HepG2 (cell line): ENCODE measurements around the gene MDP1. TPM values are rescaled to one million over a fixed set of nuclear protein-coding genes. Genes with fewer than 3 reads are reported as not detected.

Source experiments
- AKAP8 ChIP-seq: sonication (generic); formaldehyde crosslinking; IDR thresholded peaks from 2 replicates; pipeline ENCODE4 v1.5.1; 2020; ENCODE audit warnings: mild to moderate bottlenecking, missing genetic modification reagents
- ARNTL ChIP-seq: sonication (generic); formaldehyde crosslinking; IDR thresholded peaks from 2 replicates; pipeline ENCODE4 v1.4.0; 2020; ENCODE audit warnings: mild to moderate bottlenecking, missing genetic modification reagents
- BRD4 ChIP-seq: sonication (generic); formaldehyde crosslinking; IDR thresholded peaks from 2 replicates; pipeline ENCODE4 v1.4.0; 2020; ENCODE audit warnings: missing genetic modification reagents
- CBX1 ChIP-seq: IDR thresholded peaks from one replicate; pipeline ENCODE4 v1.6.1; 2016; ENCODE audit warnings: antibody characterized with exemption, low read depth
- FOXK1 ChIP-seq: sonication (generic); formaldehyde crosslinking; IDR thresholded peaks from 2 replicates; pipeline ENCODE4 v1.4.0; 2020; ENCODE audit warnings: low read depth, missing genetic modification reagents, borderline replicate concordance
- GABPA ChIP-seq, 2 experiments: IDR thresholded peaks; 2 replicates each; pipeline ENCODE4 v1.6.1; 2011 to 2016; ENCODE audit warnings: low read depth in 2 of 2, low read length in 1 of 2, missing biosample characterization in 1 of 2, missing genetic modification characterization in 1 of 2
- HOXA5 ChIP-seq: sonication (generic); formaldehyde crosslinking; IDR thresholded peaks from 2 replicates; pipeline ENCODE4 v1.4.0; 2020; ENCODE audit warnings: missing genetic modification reagents
- IRF1 ChIP-seq: sonication (generic); formaldehyde crosslinking; IDR thresholded peaks from 2 replicates; pipeline ENCODE4 v1.4.0; 2020; ENCODE audit warnings: low read depth, mild to moderate bottlenecking, missing genetic modification reagents
- MYNN ChIP-seq: sonication (generic); formaldehyde crosslinking; IDR thresholded peaks from 2 replicates; pipeline ENCODE4 v1.4.0; 2020; ENCODE audit warnings: mild to moderate bottlenecking, low read depth, missing genetic modification reagents
- NCOA2 ChIP-seq: sonication (generic); formaldehyde crosslinking; IDR thresholded peaks from 2 replicates; pipeline ENCODE4 v1.8.0; 2022; ENCODE audit warnings: inconsistent platforms
- NR2F6 ChIP-seq, 2 experiments: IDR thresholded peaks; 2 replicates each; pipeline ENCODE4 v1.6.1; 2016; ENCODE audit warnings: antibody characterized with exemption in 1 of 2, mild to moderate bottlenecking in 1 of 2
- PHF20 ChIP-seq: sonication (generic); formaldehyde crosslinking; IDR thresholded peaks from 2 replicates; pipeline ENCODE4 v1.5.0; 2020; ENCODE audit warnings: mild to moderate bottlenecking, missing genetic modification reagents
- RORA ChIP-seq: sonication (generic); formaldehyde crosslinking; IDR thresholded peaks from 2 replicates; pipeline ENCODE4 v1.5.0; 2020; ENCODE audit warnings: mild to moderate bottlenecking, missing genetic modification reagents, moderate library complexity
- SAFB2 ChIP-seq: sonication (generic); formaldehyde crosslinking; IDR thresholded peaks from 2 replicates; pipeline ENCODE4 v1.5.1; 2020; ENCODE audit warnings: missing genetic modification reagents, low read depth, mild to moderate bottlenecking, borderline replicate concordance
- SMAD1 ChIP-seq: sonication (generic); formaldehyde crosslinking; IDR thresholded peaks from 2 replicates; pipeline ENCODE4 v1.4.0; 2020; ENCODE audit warnings: missing genetic modification reagents, low read depth, mild to moderate bottlenecking, borderline replicate concordance
- STAG1 ChIP-seq: sonication (generic); formaldehyde crosslinking; IDR thresholded peaks from 2 replicates; pipeline ENCODE4 v1.4.0; 2020; ENCODE audit warnings: missing genetic modification reagents
- ZBTB38 ChIP-seq: sonication (generic); formaldehyde crosslinking; IDR thresholded peaks from 2 replicates; pipeline ENCODE4 v1.5.1; 2020; ENCODE audit warnings: mild to moderate bottlenecking, missing genetic modification reagents
- ZHX1 ChIP-seq: sonication (generic); formaldehyde crosslinking; IDR thresholded peaks from 2 replicates; pipeline ENCODE4 v1.8.1; 2022; ENCODE audit warnings: low read depth, mild to moderate bottlenecking, missing genetic modification reagents
- ZNF101 ChIP-seq: sonication (generic); formaldehyde crosslinking; IDR thresholded peaks from 2 replicates; pipeline ENCODE4 v1.4.0; 2020; ENCODE audit warnings: mild to moderate bottlenecking, low read depth, missing genetic modification reagents, borderline replicate concordance
- ZNF282 ChIP-seq: fragments of 450-650 bp; IDR thresholded peaks from 2 replicates; pipeline ENCODE4 v1.6.1; 2018; ENCODE audit not compliant: partially characterized antibody
- polyA plus RNA-seq, 8 experiments: library from polyadenylated mRNA; depleted of rRNA in 3 of 8; stranded (reverse) in 7 of 8; unstranded in 1 of 8; fragments of >200 nt; fragmentation: Illumina TruSeq in 4 of 8; extraction: Trizol in 4 of 8; gene quantifications; 2 replicates each; pipeline versions ENCODE4 v1.2.1 to v1.2.3, GENCODE V29; 2011 to 2016; ENCODE audit warnings: low read depth in 4 of 8, missing spikeins in 1 of 8, mixed read lengths in 1 of 8; ENCODE audit not compliant: insufficient read depth in 1 of 8
- total RNA-seq, 5 experiments: library from RNA; depleted of rRNA; stranded (reverse); fragments of >200 nt; fragmentation: Illumina TruSeq; extraction: Trizol; gene quantifications; 2 replicates each; pipeline ENCODE4 v1.2.3, GENCODE V29; 2016; ENCODE audit warnings: low read depth in 1 of 5
- TF ChIP-seq, protein P1 (sequence below): sonication (generic); formaldehyde crosslinking; IDR thresholded peaks from 2 replicates; pipeline ENCODE4 v1.4.0; 2020; ENCODE audit warnings: missing genetic modification reagents, borderline replicate concordance

Gene MDP1
- total and polyA plus RNA-seq, 2 of the 13 experiments (the other 11 are each of a cell fraction or from before 2014, with no cell fraction given), result 44.1 to 48.7 TPM

- TF ChIP-seq, protein P1, sequence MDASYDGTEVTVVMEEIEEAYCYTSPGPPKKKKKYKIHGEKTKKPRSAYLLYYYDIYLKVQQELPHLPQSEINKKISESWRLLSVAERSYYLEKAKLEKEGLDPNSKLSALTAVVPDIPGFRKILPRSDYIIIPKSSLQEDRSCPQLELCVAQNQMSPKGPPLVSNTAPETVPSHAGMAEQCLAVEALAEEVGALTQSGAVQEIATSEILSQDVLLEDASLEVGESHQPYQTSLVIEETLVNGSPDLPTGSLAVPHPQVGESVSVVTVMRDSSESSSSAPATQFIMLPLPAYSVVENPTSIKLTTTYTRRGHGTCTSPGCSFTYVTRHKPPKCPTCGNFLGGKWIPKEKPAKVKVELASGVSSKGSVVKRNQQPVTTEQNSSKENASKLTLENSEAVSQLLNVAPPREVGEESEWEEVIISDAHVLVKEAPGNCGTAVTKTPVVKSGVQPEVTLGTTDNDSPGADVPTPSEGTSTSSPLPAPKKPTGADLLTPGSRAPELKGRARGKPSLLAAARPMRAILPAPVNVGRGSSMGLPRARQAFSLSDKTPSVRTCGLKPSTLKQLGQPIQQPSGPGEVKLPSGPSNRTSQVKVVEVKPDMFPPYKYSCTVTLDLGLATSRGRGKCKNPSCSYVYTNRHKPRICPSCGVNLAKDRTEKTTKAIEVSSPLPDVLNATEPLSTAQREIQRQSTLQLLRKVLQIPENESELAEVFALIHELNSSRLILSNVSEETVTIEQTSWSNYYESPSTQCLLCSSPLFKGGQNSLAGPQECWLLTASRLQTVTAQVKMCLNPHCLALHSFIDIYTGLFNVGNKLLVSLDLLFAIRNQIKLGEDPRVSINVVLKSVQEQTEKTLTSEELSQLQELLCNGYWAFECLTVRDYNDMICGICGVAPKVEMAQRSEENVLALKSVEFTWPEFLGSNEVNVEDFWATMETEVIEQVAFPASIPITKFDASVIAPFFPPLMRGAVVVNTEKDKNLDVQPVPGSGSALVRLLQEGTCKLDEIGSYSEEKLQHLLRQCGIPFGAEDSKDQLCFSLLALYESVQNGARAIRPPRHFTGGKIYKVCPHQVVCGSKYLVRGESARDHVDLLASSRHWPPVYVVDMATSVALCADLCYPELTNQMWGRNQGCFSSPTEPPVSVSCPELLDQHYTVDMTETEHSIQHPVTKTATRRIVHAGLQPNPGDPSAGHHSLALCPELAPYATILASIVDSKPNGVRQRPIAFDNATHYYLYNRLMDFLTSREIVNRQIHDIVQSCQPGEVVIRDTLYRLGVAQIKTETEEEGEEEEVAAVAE (CRISPR knock-in tag), result peak; percentile 64
- TF ChIP-seq ZBTB38 (CRISPR knock-in tag) (peak; percentile 89), STAG1 (CRISPR knock-in tag) (0 out of 2 replicates have a peak, but pooled peaks have one; percentile 3), CBX1 (peak; percentile 36), BRD4 (0 out of 2 replicates have a peak, but pooled peaks have one; percentile 45), ZNF101 (CRISPR knock-in tag) (peak; percentile 89; the same call in 1 of the 2 replicates), ZNF282 (no peak), RORA (no peak), AKAP8 (CRISPR knock-in tag) (peak; percentile 88; the same call in 1 of the 2 replicates), NR2F6 (IDR thresholded peaks at IDR 0.05) (no peak), NR2F6 (CRISPR knock-in tag; IDR thresholded peaks at IDR 0.05) (peak; percentile 44; the same call in 1 of the 2 replicates), MYNN (CRISPR knock-in tag) (peak; percentile 49; the same call in 1 of the 2 replicates), ARNTL (CRISPR knock-in tag) (peak; percentile 65; the same call in 1 of the 2 replicates), PHF20 (CRISPR knock-in tag) (peak; percentile 64; the same call in 1 of the 2 replicates), NCOA2 (CRISPR knock-in tag) (peak; percentile 51; the same call in 1 of the 2 replicates), FOXK1 (peak; percentile 86; the same call in 1 of the 2 replicates), SMAD1 (peak; percentile 89; the same call in 1 of the 2 replicates), ZHX1 (CRISPR knock-in tag) (peak; percentile 43; the same call in 1 of the 2 replicates), IRF1 (CRISPR knock-in tag) (no peak; the same call in 1 of the 2 replicates), SAFB2 (CRISPR knock-in tag) (peak; percentile 92), GABPA (IDR thresholded peaks at IDR 0.05; ENCODE audit: low read depth, low read length) (no peak), GABPA (CRISPR knock-in tag; IDR thresholded peaks at IDR 0.05; ENCODE audit: low read depth) (peak; percentile 30; the same call in 1 of the 2 replicates), HOXA5 (peak; percentile 77)
Observed at GRCh38 chr14:24252289-24253124, 36.6 kb upstream of the MDP1 start (continued).
